OCI-LY7 (cell line): ENCODE results near the gene AUTS2.

Source experiments
- EZH2phosphoT487 ChIP-seq: fragments of 200-600 bp; sonication (generic); IDR thresholded peaks from 2 replicates; pipeline ENCODE4 v1.6.1; 2018; ENCODE audit warnings: low read depth, borderline replicate concordance, mild to moderate bottlenecking, mixed run types, antibody characterized with exemption, low read length, moderate library complexity, mixed read lengths
- TF ChIP-seq, protein P1 (sequence below): fragments of 200-600 bp; sonication (generic); conservative IDR thresholded peaks from 2 replicates; pipeline ENCODE4 v1.5.1; 2014; ENCODE audit warnings: mild to moderate bottlenecking, antibody characterized with exemption, low read length, moderate library complexity, mixed read lengths

DNA sequence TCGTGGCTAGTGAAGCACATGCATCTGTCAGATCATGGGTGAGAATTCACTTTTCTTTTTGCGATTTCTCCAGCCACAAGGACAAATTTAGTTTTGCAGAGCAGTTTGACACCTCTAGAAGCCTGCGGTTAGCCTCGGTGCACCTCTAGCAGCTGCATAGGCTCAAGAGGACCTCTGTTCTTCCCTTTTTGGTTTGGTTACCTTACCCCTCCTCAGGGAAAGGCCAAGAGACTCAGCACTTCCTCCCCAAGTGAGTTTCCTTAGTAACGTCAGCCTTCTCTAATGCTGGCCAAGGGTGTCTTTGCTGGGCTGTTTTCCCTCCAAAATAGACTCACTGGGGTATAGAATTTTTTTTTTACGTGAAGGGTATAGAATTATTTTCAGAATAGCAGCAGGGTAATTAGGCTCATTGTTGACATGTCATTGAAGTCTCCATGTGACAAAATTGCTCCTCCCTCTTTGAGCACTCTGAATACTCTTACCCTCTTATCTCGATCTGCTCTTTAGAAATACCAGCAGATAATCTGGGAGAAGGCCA lies 97.8 kb downstream of the AUTS2 start:
- TF ChIP-seq, protein P1, sequence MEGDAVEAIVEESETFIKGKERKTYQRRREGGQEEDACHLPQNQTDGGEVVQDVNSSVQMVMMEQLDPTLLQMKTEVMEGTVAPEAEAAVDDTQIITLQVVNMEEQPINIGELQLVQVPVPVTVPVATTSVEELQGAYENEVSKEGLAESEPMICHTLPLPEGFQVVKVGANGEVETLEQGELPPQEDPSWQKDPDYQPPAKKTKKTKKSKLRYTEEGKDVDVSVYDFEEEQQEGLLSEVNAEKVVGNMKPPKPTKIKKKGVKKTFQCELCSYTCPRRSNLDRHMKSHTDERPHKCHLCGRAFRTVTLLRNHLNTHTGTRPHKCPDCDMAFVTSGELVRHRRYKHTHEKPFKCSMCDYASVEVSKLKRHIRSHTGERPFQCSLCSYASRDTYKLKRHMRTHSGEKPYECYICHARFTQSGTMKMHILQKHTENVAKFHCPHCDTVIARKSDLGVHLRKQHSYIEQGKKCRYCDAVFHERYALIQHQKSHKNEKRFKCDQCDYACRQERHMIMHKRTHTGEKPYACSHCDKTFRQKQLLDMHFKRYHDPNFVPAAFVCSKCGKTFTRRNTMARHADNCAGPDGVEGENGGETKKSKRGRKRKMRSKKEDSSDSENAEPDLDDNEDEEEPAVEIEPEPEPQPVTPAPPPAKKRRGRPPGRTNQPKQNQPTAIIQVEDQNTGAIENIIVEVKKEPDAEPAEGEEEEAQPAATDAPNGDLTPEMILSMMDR, result no peak
- no peak for TF ChIP-seq EZH2phosphoT487
